HepG2 (cell line): ENCODE results near the gene ANKRD65. TPM values are rescaled to one million over a fixed set of nuclear protein-coding genes. Genes with fewer than 3 reads are reported as not detected.

ENCODE experiments used
- E2F1 ChIP-seq: sonication (generic); formaldehyde crosslinking; IDR thresholded peaks from 2 replicates; pipeline ENCODE4 v1.5.0; 2020; ENCODE audit warnings: missing genetic modification reagents
- FIP1L1 ChIP-seq: fragments of 200-400 bp; formaldehyde crosslinking; IDR thresholded peaks from 2 replicates; pipeline ENCODE4 v1.6.1; 2018; ENCODE audit warnings: low read depth, mild to moderate bottlenecking, low read length, moderate library complexity, borderline replicate concordance; ENCODE audit not compliant: insufficient read depth
- MAZ ChIP-seq, 2 experiments: sonication (generic) in 1 of 2; formaldehyde crosslinking in 1 of 2; IDR thresholded peaks; 2 replicates each; pipeline versions ENCODE4 v1.5.0 to v1.6.1; 2012 to 2020; ENCODE audit warnings: low read depth in 2 of 2, mild to moderate bottlenecking in 2 of 2, borderline replicate concordance in 1 of 2, improper control_type of control experiment in 1 of 2, low read length in 1 of 2, missing genetic modification reagents in 1 of 2, moderate library complexity in 1 of 2
- MBNL3 ChIP-seq: fragments of 250-450 bp; sonication (Bioruptor Pico); conservative IDR thresholded peaks from 2 replicates; pipeline ENCODE4 v1.8.0; 2022; ENCODE audit warnings: mild to moderate bottlenecking, inconsistent platforms
- MTF2 ChIP-seq: sonication (generic); formaldehyde crosslinking; IDR thresholded peaks from 2 replicates; pipeline ENCODE4 v1.5.0; 2020; ENCODE audit warnings: missing genetic modification reagents, borderline replicate concordance
- MZF1 ChIP-seq: sonication (generic); formaldehyde crosslinking; IDR thresholded peaks from 2 replicates; pipeline ENCODE4 v1.8.1; 2023; ENCODE audit warnings: mild to moderate bottlenecking, missing genetic modification reagents, borderline replicate concordance
- NFIC ChIP-seq: IDR thresholded peaks from 2 replicates; pipeline ENCODE4 v1.6.1; 2012; ENCODE audit warnings: mild to moderate bottlenecking, low read length, inconsistent platforms
- NPAS2 ChIP-seq: sonication (generic); formaldehyde crosslinking; IDR thresholded peaks from 2 replicates; pipeline ENCODE4 v1.8.0; 2022; ENCODE audit warnings: mild to moderate bottlenecking, missing genetic modification reagents, borderline replicate concordance
- PAX8 ChIP-seq: sonication (generic); formaldehyde crosslinking; IDR thresholded peaks from 2 replicates; pipeline ENCODE4 v1.8.0; 2022; ENCODE audit warnings: mild to moderate bottlenecking, missing genetic modification reagents, borderline replicate concordance
- POLR2AphosphoS5 ChIP-seq: IDR thresholded peaks from 2 replicates; pipeline ENCODE4 v1.6.1; 2012; ENCODE audit warnings: low read depth, low read length
- TAF1 ChIP-seq: sonication (generic); formaldehyde crosslinking; IDR thresholded peaks from 2 replicates; pipeline ENCODE4 v1.4.0; 2020; ENCODE audit warnings: missing genetic modification reagents
- TMF1 ChIP-seq: sonication (generic); formaldehyde crosslinking; IDR thresholded peaks from 2 replicates; pipeline ENCODE4 v1.8.1; 2022; ENCODE audit warnings: low read depth, missing genetic modification reagents
- ZBTB38 ChIP-seq: sonication (generic); formaldehyde crosslinking; IDR thresholded peaks from 2 replicates; pipeline ENCODE4 v1.5.1; 2020; ENCODE audit warnings: mild to moderate bottlenecking, missing genetic modification reagents
- ZFP36L2 ChIP-seq: sonication (generic); formaldehyde crosslinking; IDR thresholded peaks from 2 replicates; pipeline ENCODE4 v1.4.0; 2020; ENCODE audit warnings: missing genetic modification reagents
- ZFP91 ChIP-seq: sonication (generic); formaldehyde crosslinking; IDR thresholded peaks from 2 replicates; pipeline ENCODE4 v1.9.0; 2022; ENCODE audit warnings: missing genetic modification reagents, mild to moderate bottlenecking, borderline replicate concordance
- ZNF235 ChIP-seq: sonication (generic); formaldehyde crosslinking; IDR thresholded peaks from 2 replicates; pipeline ENCODE4 v1.8.1; 2023; ENCODE audit warnings: mild to moderate bottlenecking, missing genetic modification reagents, borderline replicate concordance
- ZNF431 ChIP-seq: sonication (generic); formaldehyde crosslinking; IDR thresholded peaks from 2 replicates; pipeline ENCODE4 v1.9.0; 2022; ENCODE audit warnings: missing genetic modification reagents, low read depth, mild to moderate bottlenecking, borderline replicate concordance
- ZNF614 ChIP-seq: IDR thresholded peaks from 2 replicates; pipeline ENCODE4 v1.6.1; 2018; ENCODE audit warnings: missing biosample characterization, missing genetic modification reagents, inconsistent platforms, borderline replicate concordance
- ZNF639 ChIP-seq: conservative IDR thresholded peaks from 2 replicates; pipeline ENCODE4 v1.6.1; 2018; ENCODE audit warnings: missing genetic modification reagents
- polyA plus RNA-seq, 8 experiments: library from polyadenylated mRNA; depleted of rRNA in 3 of 8; stranded (reverse) in 7 of 8; unstranded in 1 of 8; fragments of >200 nt; fragmentation: Illumina TruSeq in 4 of 8; extraction: Trizol in 4 of 8; gene quantifications; 2 replicates each; pipeline versions ENCODE4 v1.2.1 to v1.2.3, GENCODE V29; 2011 to 2016; ENCODE audit warnings: low read depth in 4 of 8, missing spikeins in 1 of 8, mixed read lengths in 1 of 8; ENCODE audit not compliant: insufficient read depth in 1 of 8
- total RNA-seq, 5 experiments: library from RNA; depleted of rRNA; stranded (reverse); fragments of >200 nt; fragmentation: Illumina TruSeq; extraction: Trizol; gene quantifications; 2 replicates each; pipeline ENCODE4 v1.2.3, GENCODE V29; 2016; ENCODE audit warnings: low read depth in 1 of 5
- TF ChIP-seq, protein P1 (sequence below): sonication (generic); formaldehyde crosslinking; IDR thresholded peaks from 2 replicates; pipeline ENCODE4 v1.5.0; 2020; ENCODE audit warnings: mild to moderate bottlenecking, missing genetic modification reagents

ANKRD65 gene
- total and polyA plus RNA-seq, 2 of the 13 experiments (the other 11 are each of a cell fraction or from before 2014, with no cell fraction given): 12.1 to 30.1 TPM

DNA sequence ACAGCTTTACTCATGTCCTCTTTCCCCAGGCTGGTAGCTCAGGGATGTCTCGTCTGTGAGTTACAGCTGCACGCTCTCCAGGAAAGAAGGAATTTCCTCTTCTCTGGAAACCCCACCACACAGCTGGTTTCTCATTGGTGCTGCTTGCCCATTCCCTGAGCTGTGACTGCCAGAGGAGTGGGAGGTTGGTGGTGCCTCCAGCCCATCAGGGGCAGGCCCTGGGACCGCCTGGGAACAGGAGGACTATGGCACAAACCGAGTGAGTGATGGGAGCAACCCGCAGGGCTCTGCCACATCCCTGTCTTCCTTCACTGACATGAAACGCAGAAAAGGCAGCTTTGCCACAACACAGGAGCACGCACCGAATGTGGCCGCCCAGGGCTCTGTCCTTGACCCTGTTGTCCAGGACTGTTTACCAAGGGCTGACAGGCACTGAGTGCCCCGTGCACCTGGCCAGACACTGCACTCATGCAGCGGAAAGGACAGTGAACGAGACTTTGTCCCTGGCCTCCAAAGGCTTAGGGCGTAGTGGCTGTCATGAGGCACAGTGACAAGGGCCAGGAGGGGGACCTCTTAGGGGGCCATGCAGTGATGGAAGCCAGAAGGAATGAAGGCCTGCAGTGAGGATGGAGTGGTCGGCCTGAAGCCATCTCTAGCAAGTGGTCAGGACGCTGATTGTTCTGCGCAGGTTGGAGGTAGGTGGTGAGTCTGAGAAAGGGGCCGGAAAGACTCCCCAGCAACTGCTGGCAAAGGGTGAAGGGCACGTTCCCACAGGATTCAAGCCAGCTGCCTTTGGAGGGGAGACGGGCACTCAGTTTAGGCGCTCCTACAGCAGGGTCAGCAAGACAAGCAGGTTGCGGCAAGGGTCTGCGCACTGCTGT is 20.3 kb downstream of the ANKRD65 start (continued):
- TF ChIP-seq, protein P1, sequence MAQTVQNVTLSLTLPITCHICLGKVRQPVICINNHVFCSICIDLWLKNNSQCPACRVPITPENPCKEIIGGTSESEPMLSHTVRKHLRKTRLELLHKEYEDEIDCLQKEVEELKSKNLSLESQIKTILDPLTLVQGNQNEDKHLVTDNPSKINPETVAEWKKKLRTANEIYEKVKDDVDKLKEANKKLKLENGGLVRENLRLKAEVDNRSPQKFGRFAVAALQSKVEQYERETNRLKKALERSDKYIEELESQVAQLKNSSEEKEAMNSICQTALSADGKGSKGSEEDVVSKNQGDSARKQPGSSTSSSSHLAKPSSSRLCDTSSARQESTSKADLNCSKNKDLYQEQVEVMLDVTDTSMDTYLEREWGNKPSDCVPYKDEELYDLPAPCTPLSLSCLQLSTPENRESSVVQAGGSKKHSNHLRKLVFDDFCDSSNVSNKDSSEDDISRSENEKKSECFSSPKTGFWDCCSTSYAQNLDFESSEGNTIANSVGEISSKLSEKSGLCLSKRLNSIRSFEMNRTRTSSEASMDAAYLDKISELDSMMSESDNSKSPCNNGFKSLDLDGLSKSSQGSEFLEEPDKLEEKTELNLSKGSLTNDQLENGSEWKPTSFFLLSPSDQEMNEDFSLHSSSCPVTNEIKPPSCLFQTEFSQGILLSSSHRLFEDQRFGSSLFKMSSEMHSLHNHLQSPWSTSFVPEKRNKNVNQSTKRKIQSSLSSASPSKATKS (CRISPR knock-in tag): no peak
- no peak for TF ChIP-seq NFIC
- no peak; the same call in 1 of the 2 replicates for TF ChIP-seq MAZ (IDR thresholded peaks at IDR 0.05; ENCODE audit: borderline replicate concordance, low read depth, low read length)
- TF ChIP-seq MAZ (CRISPR knock-in tag; IDR thresholded peaks at IDR 0.05; ENCODE audit: low read depth): peak; percentile 35; the same call in 1 of the 2 replicates
- peak; percentile 88 for TF ChIP-seq ZFP91 (CRISPR knock-in tag)
- no peak for TF ChIP-seq NPAS2 (CRISPR knock-in tag)
- no peak for TF ChIP-seq MBNL3 (CRISPR knock-in tag)
- no peak; the same call in 1 of the 2 replicates for TF ChIP-seq TMF1 (CRISPR knock-in tag)
- TF ChIP-seq FIP1L1: peak; percentile 66; the same call in 1 of the 2 replicates
- peak; percentile 75 for TF ChIP-seq TAF1
- no peak for TF ChIP-seq PAX8 (CRISPR knock-in tag)
- no peak for TF ChIP-seq MTF2 (CRISPR knock-in tag)
- peak; percentile 61; the same call in 1 of the 2 replicates for TF ChIP-seq POLR2AphosphoS5
- peak; percentile 59; the same call in 1 of the 2 replicates for TF ChIP-seq MZF1 (CRISPR knock-in tag)
- TF ChIP-seq ZNF431: peak; percentile 98
- TF ChIP-seq ZBTB38 (CRISPR knock-in tag): peak; percentile 94
- TF ChIP-seq ZNF614: peak; percentile 95; the same call in 1 of the 2 replicates
- TF ChIP-seq ZNF639 (CRISPR knock-in tag): peak; percentile 87
- no peak for TF ChIP-seq E2F1 (CRISPR knock-in tag)
- TF ChIP-seq ZNF235 (CRISPR knock-in tag): peak; percentile 40; the same call in 1 of the 2 replicates
- TF ChIP-seq ZFP36L2 (CRISPR knock-in tag): no peak
